GM10266 (cell line): ENCODE measurements around the gene SLC29A1.

ENCODE experiments used
- DNase-seq: peaks from one replicate; pipeline ENCODE4 v3.0.0; 2012; ENCODE audit errors: extremely low spot score
- CTCF ChIP-seq: IDR thresholded peaks from 2 replicates; pipeline ENCODE4 v1.5.1; 2012; ENCODE audit warnings: mild to moderate bottlenecking, low read depth; ENCODE audit not compliant: control insufficient read depth, insufficient read depth; ENCODE audit errors: missing control alignments

SLC29A1 gene

GRCh38 chr6:44255871-44256774, 32.7 kb downstream of the SLC29A1 start:
- peak; percentile 28 for DNase-seq
- no peak for TF ChIP-seq CTCF

GRCh38 chr6:44256775-44257024, 33.3 kb downstream of the SLC29A1 start:
- DNase-seq, result no peak
- TF ChIP-seq CTCF, result no peak

- peak; percentile 86 for DNase-seq
These were observed 33.8 kb downstream of the SLC29A1 start, which contains the start of gene SLC35B2 for GRCh38 chr6:44257025-44257752. TSS of gene SLC35B2 (minus strand) at chr6:44257528. CDS start at chr6:44257410, 118 bp downstream.

GRCh38 chr6:44257753-44258324, 34.4 kb downstream of the SLC29A1 start:
- peak; percentile 69 for DNase-seq
- TF ChIP-seq CTCF, result no peak

More at GRCh38 chr6:44257025-44257752, 33.8 kb downstream of the SLC29A1 start, which contains the start of gene SLC35B2:
- peak; percentile 82 for TF ChIP-seq CTCF

- TF ChIP-seq CTCF, result no peak
- DNase-seq, result peak; percentile 44
These were observed 35.0 kb downstream of the SLC29A1 start for GRCh38 chr6:44258325-44258863.

GRCh38 chr6:44258921-44259320, 35.5 kb downstream of the SLC29A1 start:
- no peak for TF ChIP-seq CTCF

More at GRCh38 chr6:44258921-44259320, 35.5 kb downstream of the SLC29A1 start:
- no peak for DNase-seq
